Measurements from ENCODE around the gene PROSER3.
A peak's percentile ranks its signal among the peaks of the same experiment; 100 is the strongest.
"Not testable (repeated sequence)": the region's sequence is repeated elsewhere in the genome, so short reads cannot be mapped to it uniquely, and the experiment has no call there.

PROSER3 gene

GRCh38 chr19:35722897-35723296, 35.1 kb upstream of the PROSER3 start:
- no peak for DNase-seq

DNA sequence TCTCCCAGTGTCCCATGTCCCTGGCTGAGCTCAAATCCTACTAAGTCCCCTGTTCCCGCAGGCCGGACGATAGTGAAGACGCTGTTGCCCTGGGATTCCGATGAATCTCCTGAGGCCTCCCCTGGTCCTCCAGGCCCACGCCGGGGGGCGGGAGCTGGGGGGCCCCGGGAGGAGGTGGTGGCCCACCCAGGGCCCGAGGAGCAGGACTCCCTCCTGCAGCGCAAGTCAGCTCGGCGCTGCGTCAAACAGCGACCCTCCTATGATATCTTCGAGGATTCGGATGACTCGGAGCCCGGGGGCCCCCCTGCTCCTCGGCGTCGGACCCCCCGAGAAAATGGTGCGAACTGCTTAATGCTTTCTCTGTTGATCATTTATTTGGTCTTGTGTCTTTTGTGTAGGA, 34.3 kb upstream of the PROSER3 start:
- DNase-seq: no peak

- not testable (repeated sequence) for DNase-seq
These were observed 33.8 kb upstream of the PROSER3 start for GRCh38 chr19:35724132-35724531.

GRCh38 chr19:35724560-35724959, 33.4 kb upstream of the PROSER3 start:
- DNase-seq: no peak

DNA sequence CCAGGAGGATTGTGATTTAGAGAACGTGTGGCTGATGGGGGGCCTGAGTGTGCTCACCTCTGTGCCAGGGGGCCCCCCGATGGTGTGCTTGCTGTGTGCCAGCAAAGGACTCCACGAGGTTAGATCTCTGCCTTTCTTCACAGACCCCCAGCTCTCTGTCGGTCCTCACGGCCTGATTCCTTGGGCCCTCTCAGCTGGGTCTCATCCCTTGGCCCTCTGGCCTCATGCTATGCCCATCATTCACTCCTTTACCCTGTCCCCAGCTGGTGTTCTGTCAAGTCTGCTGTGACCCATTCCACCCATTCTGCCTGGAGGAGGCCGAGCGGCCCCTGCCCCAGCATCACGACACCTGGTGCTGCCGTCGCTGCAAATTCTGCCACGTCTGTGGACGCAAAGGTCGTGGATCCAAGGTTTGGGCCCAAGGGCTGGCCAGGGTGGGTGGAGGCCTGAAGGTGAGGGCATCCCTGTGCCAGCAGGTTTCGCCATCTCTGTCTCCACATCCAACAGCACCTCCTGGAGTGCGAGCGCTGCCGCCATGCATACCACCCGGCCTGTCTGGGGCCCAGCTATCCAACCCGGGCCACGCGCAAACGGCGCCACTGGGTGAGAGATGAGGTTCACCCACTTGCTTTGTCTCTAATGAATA, 32.6 kb upstream of the PROSER3 start:
- DNase-seq: no peak

GRCh38 chr19:35727053-35727955, 30.7 kb upstream of the PROSER3 start:
- no peak for DNase-seq

DNA sequence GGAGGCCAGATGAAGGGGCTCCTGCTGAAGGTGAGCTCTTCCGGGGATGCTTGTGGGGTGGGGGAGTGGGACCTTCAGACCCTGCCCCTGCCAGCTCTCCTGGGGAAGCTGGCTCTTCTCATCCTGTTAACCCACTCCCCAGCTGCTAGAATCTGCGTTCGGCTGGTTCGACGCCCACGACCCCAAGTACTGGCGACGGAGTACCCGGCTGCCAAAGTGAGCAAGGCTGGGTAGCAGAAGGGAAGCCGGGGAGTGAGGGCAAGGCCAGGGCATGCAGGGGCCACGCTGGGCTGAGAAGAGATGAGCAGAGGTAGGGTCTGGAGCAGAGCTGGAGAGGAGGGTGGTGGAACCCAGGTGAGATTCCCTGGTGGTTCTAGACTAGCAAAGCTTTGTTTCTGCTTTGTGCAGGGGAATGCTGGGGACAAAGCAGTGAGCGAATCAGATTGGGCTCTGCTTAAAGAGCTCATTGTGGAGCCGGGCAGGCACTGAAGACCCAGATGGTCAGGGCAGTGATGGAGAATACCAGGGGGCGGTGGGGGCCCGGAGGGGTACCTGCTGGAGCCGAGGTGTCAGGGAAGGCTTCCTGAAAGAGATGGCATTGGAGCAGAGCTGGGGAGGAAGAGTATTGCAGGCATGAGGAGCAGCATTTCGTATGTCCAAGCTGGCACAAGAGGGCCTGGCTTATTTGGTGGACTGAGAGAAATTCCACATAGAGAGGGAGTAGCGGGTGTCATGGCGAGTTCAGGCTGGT, 29.8 kb upstream of the PROSER3 start:
- DNase-seq: no peak

- no peak for DNase-seq
These were observed 29.0 kb upstream of the PROSER3 start for GRCh38 chr19:35729021-35729420.

- DNase-seq: no peak
These were observed 28.2 kb upstream of the PROSER3 start for GRCh38 chr19:35729763-35730162.

GRCh38 chr19:35730326-35730725, 27.6 kb upstream of the PROSER3 start:
- DNase-seq: no peak

GRCh38 chr19:35731353-35731752, 26.6 kb upstream of the PROSER3 start:
- no peak for DNase-seq

DNA sequence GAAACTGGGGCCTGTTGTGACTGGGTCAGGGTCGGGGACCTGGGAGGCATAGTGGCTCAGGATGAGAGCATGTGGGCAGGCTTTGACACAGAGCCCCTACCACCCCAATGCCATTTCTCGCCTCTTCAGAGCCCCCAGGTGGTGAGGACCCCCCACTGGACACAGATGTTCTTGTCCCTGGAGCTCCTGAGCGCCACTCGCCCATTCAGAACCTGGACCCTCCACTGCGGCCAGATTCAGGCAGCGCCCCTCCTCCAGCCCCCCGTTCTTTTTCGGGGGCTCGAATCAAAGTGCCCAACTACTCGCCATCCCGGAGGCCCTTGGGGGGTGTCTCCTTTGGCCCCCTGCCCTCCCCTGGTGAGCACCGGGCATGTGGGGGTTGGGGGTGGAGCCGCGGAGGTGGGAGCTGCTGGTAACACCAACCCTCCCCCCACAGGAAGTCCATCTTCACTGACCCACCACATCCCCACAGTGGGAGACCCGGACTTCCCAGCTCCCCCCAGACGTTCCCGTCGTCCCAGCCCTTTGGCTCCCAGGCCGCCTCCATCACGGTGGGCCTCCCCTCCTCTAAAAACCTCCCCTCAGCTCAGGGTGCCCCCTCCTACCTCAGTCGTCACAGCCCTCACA, 26.1 kb upstream of the PROSER3 start:
- DNase-seq: no peak

DNA sequence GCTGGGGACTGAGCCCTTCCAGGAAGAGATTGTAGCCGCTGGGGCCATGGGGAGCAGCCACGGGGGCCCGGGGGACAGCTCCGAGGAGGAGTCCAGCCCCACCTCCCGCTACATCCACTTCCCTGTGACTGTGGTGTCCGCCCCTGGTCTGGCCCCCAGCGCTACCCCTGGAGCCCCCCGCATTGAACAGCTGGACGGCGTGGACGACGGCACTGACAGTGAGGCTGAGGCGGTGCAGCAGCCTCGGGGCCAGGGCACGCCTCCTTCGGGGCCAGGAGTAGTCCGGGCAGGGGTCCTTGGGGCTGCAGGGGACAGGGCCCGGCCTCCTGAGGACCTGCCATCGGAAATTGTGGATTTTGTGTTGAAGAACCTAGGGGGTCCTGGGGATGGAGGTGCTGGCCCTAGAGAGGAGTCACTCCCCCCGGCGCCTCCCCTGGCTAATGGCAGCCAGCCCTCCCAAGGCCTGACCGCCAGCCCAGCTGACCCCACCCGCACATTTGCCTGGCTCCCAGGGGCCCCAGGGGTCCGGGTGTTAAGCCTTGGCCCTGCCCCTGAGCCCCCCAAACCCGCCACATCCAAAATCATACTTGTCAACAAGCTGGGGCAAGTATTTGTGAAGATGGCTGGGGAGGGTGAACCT, 25.3 kb upstream of the PROSER3 start:
- DNase-seq: no peak

GRCh38 chr19:35733180-35734125, 24.5 kb upstream of the PROSER3 start:
- DNase-seq: no peak

- no peak for DNase-seq
These were observed 23.7 kb upstream of the PROSER3 start for GRCh38 chr19:35734273-35734672.

- DNase-seq: no peak
These were observed 23.1 kb upstream of the PROSER3 start for GRCh38 chr19:35734889-35735288.

GRCh38 chr19:35736913-35737886, 20.8 kb upstream of the PROSER3 start:
- peak; percentile 35 for DNase-seq

GRCh38 chr19:35738021-35738886, 19.7 kb upstream of the PROSER3 start:
- no peak for DNase-seq

DNA sequence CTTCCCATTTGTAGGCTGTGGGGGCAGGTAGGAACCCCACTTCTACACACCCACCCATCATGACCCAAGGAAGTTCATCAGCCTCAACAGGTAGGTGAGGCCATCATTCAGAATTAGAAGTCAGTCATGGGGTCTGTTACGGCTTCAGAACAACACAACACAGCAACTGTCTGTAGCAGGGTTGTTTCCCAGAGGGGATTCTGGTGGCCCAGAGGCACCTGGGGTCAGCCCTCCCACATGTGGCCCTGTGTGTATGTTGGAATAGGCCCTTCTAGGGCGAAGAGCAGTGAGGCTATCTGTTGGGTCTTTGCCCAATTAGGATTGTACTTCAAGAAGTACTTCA, 19.1 kb upstream of the PROSER3 start:
- DNase-seq: no peak
